ENCODE data around the gene C1orf174. TPM values are rescaled to one million over a fixed set of nuclear protein-coding genes. Genes with fewer than 3 reads are reported as not detected.

Gene C1orf174
- total RNA-seq, 1 experiment from 2014 or later, result 22.1 TPM

- TF ChIP-seq EZH2 (IDR thresholded peaks at IDR 0.05; ENCODE audit: low read depth) (no peak), CTCF (conservative IDR thresholded peaks at IDR 0.05) (no peak)
- Histone ChIP-seq H3F3A (ENCODE audit: insufficient read depth, low read depth) (no peaks in the 10 kb centered on the region), H2AFZ (no peak overlapping the region), H3K4me1 (replicated peaks; ENCODE audit: insufficient read depth) (no peaks in the 10 kb centered on the region), H3K9me2 (ENCODE audit: insufficient read depth) (no peaks in the 10 kb centered on the region), H3K36me3 (ENCODE audit: low read depth) (no peaks in the 10 kb centered on the region), H3K27ac (no peak overlapping the region), H3K79me2 (ENCODE audit: low read depth) (no peaks in the 10 kb centered on the region), H3K4me2 (no peak overlapping the region), H3K9me3 (ENCODE audit: insufficient read depth, low read depth) (no peaks in the 10 kb centered on the region), H3K27me3 (ENCODE audit: insufficient read depth, low read depth) (no peaks in the 10 kb centered on the region), H4K20me1 (ENCODE audit: insufficient read depth) (no peaks in the 10 kb centered on the region), H3K4me3 (no peak overlapping the region)
- POLR2A ChIA-PET (ENCODE audit: unreplicated experiment), result no interaction called here
- no TSS peak for BruUV-seq (replicated peaks)
- CTCF ChIA-PET, result no interaction called here
- no peak for DNase-seq
- intact Hi-C loops (cut with micrococcal nuclease; ENCODE audit: unreplicated experiment), result no loop called here
Observed at GRCh38 chr1:3881193-3881480, 18.9 kb downstream of the C1orf174 start.

GRCh38 chr1:3880429-3881192 lies 19.5 kb downstream of the C1orf174 start:
- BruUV-seq (replicated peaks), result no TSS peak
- intact Hi-C loops (cut with micrococcal nuclease; ENCODE audit: unreplicated experiment), result no loop called here
- H3K79me2 ChIP-seq (ENCODE audit: low read depth), result no peaks in the 10 kb centered on the region
- DNase-seq, result no peak
- H3K9me3 ChIP-seq (ENCODE audit: insufficient read depth, low read depth), result no peaks in the 10 kb centered on the region
- H3K4me1 ChIP-seq (replicated peaks; ENCODE audit: insufficient read depth), result no peaks in the 10 kb centered on the region
- ChIA-PET POLR2A (ENCODE audit: unreplicated experiment) (no interaction called here), CTCF (no interaction called here)
- H3K27ac ChIP-seq, result no peak overlapping the region
- H3K27me3 ChIP-seq (ENCODE audit: insufficient read depth, low read depth), result no peaks in the 10 kb centered on the region
- no peaks in the 10 kb centered on the region for H4K20me1 ChIP-seq (ENCODE audit: insufficient read depth)
- H3K9me2 ChIP-seq (ENCODE audit: insufficient read depth), result no peaks in the 10 kb centered on the region
- TF ChIP-seq CTCF (conservative IDR thresholded peaks at IDR 0.05), result no peak
- TF ChIP-seq EZH2 (IDR thresholded peaks at IDR 0.05; ENCODE audit: low read depth), result no peak
- no peak overlapping the region for H3K4me2 ChIP-seq
- no peaks in the 10 kb centered on the region for H3K36me3 ChIP-seq (ENCODE audit: low read depth)
- no peak overlapping the region for H2AFZ ChIP-seq
- H3F3A ChIP-seq (ENCODE audit: insufficient read depth, low read depth), result no peaks in the 10 kb centered on the region
- no peak overlapping the region for H3K4me3 ChIP-seq

DNA sequence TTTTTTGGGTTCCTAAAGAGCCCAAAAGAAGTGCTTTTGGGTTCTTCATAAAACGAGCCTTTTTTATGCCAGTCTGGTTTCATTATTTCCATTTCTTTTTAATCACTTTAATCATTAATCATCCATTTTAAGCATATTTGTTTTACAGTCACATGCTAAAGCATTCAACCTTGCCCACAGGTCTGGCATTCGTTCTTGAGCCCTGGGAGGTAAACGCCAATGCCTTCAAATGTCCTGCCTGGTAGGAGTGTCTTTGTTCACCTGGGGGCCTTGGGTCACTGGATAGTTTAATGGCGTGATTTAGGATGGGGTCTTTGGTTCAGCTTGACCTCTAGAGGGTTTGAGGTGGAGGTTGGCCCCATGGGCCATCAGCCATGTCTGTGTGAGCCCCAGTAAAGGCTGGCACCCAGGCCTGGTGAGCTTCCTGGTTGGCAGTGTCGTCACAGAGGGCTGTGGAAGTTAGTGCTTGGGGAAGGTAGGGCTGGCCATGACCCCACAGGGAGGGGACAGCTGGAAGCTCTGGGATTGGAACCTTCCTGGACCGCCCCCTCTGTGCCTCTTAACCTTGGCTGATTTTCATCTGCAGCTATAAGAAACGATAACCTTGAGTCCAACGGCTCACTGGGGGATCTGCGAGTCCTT lies 20.2 kb downstream of the C1orf174 start:
- H3K9me2 ChIP-seq (ENCODE audit: insufficient read depth), result no peaks in the 10 kb centered on the region
- H3K27ac ChIP-seq, result no peak overlapping the region
- TF ChIP-seq EZH2 (IDR thresholded peaks at IDR 0.05; ENCODE audit: low read depth) (no peak), CTCF (conservative IDR thresholded peaks at IDR 0.05) (no peak)
- no peak for DNase-seq
- no peak overlapping the region for H3K4me2 ChIP-seq
- H3K79me2 ChIP-seq (ENCODE audit: low read depth), result no peaks in the 10 kb centered on the region
- no peaks in the 10 kb centered on the region for H3F3A ChIP-seq (ENCODE audit: insufficient read depth, low read depth)
- no peaks in the 10 kb centered on the region for H3K4me1 ChIP-seq (replicated peaks; ENCODE audit: insufficient read depth)
- no peaks in the 10 kb centered on the region for H3K36me3 ChIP-seq (ENCODE audit: low read depth)
- POLR2A ChIA-PET (ENCODE audit: unreplicated experiment), result no interaction called here
- no TSS peak for BruUV-seq (replicated peaks)
- no peak overlapping the region for H3K4me3 ChIP-seq
- no peaks in the 10 kb centered on the region for H3K9me3 ChIP-seq (ENCODE audit: insufficient read depth, low read depth)
- H4K20me1 ChIP-seq (ENCODE audit: insufficient read depth), result no peaks in the 10 kb centered on the region
- H2AFZ ChIP-seq, result no peak overlapping the region
- CTCF ChIA-PET, result no interaction called here
- no peaks in the 10 kb centered on the region for H3K27me3 ChIP-seq (ENCODE audit: insufficient read depth, low read depth)
- intact Hi-C loops (cut with micrococcal nuclease; ENCODE audit: unreplicated experiment), result no loop called here

All from PC-9 (cell line).